PFSK-1 (cell line): ENCODE results near the gene MST1R.

Experiments
- FOXP2 ChIP-seq: optimal IDR thresholded peaks from 2 replicates; pipeline ENCODE3; 2011; ENCODE audit warnings: borderline replicate concordance, control low read depth, inconsistent platforms; ENCODE audit not compliant: insufficient read depth; ENCODE audit errors: extremely low read length, extremely low read depth
- POLR2AphosphoS5 ChIP-seq: IDR thresholded peaks from 2 replicates; pipeline ENCODE4 v1.6.1; 2012; ENCODE audit warnings: low read depth, mild to moderate bottlenecking, control low read depth, low read length, moderate library complexity
- SIN3A ChIP-seq: IDR thresholded peaks from 2 replicates; pipeline ENCODE4 v1.6.1; 2012; ENCODE audit warnings: mild to moderate bottlenecking, low read length, moderate library complexity, borderline replicate concordance; ENCODE audit not compliant: insufficient read depth
- TAF1 ChIP-seq: IDR thresholded peaks from 2 replicates; pipeline ENCODE4 v1.6.1; 2012; ENCODE audit warnings: low read length, control low read depth, borderline replicate concordance; ENCODE audit not compliant: insufficient read depth
- TF ChIP-seq, protein P1 (sequence below), 2 experiments: IDR thresholded peaks; 2 replicates each; pipeline versions ENCODE4 v1.6.1 to v1.8.0; 2011 to 2012; ENCODE audit warnings: low read depth in 2 of 2, low read length in 2 of 2, control low read depth in 1 of 2, inconsistent platforms in 1 of 2, mild to moderate bottlenecking in 1 of 2, moderate library complexity in 1 of 2; ENCODE audit not compliant: insufficient read depth in 1 of 2

The MST1R gene

DNA sequence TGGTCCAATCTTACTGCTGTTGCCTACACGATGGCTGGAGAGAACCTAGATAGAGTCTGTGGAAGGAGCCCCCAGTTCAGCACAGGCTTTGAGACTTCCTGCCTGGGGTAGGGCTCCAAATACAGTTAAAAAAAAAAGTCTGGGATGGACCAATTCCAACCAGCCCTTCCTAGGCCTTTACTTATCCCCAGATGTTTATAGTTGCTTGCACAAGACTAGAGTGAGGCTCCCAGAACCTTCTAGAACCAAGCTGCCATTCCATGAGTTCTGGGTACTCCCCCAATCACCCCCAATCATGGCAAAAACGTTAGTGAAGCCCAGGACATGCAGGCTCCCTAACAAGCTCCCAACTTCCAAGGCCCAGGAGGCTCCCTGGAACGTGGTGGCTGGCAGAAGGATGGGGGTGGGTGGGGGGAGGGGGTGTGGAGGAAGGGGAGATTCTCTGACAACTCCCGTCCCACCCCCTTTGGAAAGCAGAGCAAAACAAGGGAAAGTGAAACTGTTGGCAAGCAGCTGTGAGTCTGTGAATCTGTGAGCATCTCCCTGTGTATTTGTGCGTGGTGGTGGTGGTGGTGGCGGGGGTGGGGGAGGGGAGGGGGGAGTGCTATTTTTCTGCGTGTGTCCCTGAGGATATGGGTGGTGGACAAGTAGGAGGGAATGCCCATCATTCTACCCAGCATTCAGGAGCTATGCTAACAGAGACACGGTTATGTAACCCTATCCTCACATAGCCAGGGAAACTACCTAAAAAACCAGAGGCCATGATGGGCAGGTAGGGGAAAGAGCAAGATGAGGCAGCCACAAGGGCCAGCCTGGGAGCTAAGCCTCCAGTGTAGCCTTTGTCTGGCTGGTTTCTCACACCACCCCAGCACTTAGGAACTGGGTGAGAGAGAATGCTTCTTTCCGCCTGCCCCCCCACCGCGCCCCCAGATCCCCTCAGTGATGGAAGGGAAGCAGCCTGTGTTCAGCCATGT lies 2.0 kb downstream of the MST1R start:
- TF ChIP-seq, protein P1, sequence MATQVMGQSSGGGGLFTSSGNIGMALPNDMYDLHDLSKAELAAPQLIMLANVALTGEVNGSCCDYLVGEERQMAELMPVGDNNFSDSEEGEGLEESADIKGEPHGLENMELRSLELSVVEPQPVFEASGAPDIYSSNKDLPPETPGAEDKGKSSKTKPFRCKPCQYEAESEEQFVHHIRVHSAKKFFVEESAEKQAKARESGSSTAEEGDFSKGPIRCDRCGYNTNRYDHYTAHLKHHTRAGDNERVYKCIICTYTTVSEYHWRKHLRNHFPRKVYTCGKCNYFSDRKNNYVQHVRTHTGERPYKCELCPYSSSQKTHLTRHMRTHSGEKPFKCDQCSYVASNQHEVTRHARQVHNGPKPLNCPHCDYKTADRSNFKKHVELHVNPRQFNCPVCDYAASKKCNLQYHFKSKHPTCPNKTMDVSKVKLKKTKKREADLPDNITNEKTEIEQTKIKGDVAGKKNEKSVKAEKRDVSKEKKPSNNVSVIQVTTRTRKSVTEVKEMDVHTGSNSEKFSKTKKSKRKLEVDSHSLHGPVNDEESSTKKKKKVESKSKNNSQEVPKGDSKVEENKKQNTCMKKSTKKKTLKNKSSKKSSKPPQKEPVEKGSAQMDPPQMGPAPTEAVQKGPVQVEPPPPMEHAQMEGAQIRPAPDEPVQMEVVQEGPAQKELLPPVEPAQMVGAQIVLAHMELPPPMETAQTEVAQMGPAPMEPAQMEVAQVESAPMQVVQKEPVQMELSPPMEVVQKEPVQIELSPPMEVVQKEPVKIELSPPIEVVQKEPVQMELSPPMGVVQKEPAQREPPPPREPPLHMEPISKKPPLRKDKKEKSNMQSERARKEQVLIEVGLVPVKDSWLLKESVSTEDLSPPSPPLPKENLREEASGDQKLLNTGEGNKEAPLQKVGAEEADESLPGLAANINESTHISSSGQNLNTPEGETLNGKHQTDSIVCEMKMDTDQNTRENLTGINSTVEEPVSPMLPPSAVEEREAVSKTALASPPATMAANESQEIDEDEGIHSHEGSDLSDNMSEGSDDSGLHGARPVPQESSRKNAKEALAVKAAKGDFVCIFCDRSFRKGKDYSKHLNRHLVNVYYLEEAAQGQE (IDR thresholded peaks at IDR 0.05; ENCODE audit: insufficient read depth in 1 of 2, low read depth in 2 of 2, low read length in 2 of 2), result no peak
- no peak for TF ChIP-seq POLR2AphosphoS5
- no peak for TF ChIP-seq SIN3A
- no peak for TF ChIP-seq FOXP2
- no peak for TF ChIP-seq TAF1

DNA sequence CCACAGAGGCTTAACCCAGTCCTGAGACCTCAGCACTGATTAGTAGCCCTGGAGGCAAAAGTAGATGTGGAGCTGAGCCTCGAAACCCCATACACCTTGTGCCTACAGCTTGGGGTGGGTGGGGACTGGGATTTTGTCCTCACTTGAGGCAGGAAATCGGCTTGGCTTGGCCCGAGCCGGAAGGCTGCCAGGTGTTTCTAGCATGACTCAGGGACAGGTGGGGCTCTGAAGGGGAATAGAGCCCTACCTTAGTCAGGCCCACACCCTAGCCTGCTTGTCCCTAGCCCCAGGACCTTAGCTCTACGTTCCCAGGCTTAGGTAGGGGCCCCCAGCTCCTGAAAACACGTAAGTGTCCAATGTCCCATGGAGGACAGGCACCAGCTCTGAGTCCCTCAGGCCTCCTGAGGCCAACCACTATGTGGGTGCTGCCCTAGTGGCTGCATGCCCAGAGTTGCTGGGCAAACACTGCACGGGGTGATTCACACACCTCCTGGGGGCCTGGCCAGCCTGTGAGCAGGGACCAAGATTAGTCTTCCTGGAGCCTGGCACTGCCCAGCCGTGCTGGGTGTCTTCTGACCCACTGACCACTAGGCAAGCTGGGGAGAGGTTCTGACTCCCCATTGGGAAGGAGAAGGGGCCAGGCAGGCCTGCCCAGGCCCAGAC lies 3.1 kb downstream of the MST1R start:
- TF ChIP-seq SIN3A, result no peak

DNA sequence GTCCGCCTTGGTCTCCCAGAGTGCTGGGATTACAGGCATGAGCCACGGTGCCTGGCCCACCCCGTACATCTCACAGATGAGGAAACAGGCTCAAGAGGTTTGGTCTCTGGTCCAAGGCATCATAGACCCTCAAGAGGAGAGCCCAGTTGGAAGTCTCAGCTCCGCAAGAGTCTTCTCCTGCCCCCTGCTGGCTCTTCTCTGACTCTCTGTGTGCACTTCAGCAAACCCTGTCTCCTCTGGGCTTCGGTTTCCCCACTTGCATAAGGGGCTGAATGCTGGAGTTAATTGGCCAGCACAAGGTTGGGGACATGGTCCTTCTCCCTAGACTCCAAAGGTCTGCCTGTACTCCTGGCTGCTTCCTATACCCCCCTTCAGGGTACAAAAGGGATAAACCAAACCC lies 3.9 kb downstream of the MST1R start:
- TF ChIP-seq FOXP2, result no peak
- TF ChIP-seq SIN3A, result no peak
- TF ChIP-seq, protein P1 (IDR thresholded peaks at IDR 0.05; ENCODE audit: insufficient read depth in 1 of 2, low read depth in 2 of 2, low read length in 2 of 2), result no peak
- no peak for TF ChIP-seq POLR2AphosphoS5
- TF ChIP-seq TAF1, result no peak

DNA sequence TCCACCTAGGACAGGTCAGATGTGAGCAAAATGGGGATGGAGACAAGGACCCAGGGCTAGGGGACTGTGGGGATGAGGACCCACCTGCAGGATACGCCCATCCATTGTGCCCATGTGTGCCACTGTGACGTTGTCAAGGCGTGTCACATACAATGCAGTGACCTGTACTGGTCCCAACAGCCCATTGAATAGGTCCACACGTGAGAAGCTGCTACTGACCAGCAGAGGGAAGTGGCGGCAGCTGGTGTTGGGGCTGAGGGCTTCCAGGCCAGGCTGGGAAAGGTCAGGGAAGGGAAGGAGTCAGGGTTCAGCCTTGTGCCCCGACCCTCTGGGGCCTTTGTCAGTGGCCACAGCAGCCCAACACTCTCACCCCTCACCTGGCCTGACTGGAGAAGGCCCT lies 4.7 kb downstream of the MST1R start:
- TF ChIP-seq POLR2AphosphoS5, result no peak
- no peak for TF ChIP-seq FOXP2
- TF ChIP-seq SIN3A, result no peak
- TF ChIP-seq, protein P1 (IDR thresholded peaks at IDR 0.05; ENCODE audit: insufficient read depth in 1 of 2, low read depth in 2 of 2, low read length in 2 of 2), result no peak
- TF ChIP-seq TAF1, result no peak

DNA sequence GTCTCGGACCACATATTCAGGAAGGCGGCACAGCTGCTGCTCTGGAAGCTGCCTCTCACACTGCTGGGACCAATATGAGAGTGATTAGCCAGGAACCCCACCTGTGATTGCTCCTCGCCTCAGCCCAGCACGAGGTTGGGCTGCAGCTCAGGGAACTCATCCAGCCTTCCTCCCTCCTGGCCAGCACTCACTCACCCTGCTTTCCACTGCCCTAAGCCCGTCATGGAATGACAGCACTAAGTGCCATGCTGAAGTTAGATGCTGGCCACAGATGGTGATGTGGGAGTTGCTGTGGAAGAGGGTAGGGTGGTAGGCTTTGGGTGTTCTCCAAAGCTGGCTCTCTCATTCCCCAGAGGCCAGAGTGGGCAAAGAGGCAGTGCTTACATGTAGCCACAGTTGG lies 7.3 kb downstream of the MST1R start:
- TF ChIP-seq, protein P1 (IDR thresholded peaks at IDR 0.05; ENCODE audit: insufficient read depth in 1 of 2, low read depth in 2 of 2, low read length in 2 of 2), result no peak
- TF ChIP-seq TAF1 (no peak), FOXP2 (no peak), SIN3A (no peak), POLR2AphosphoS5 (no peak)
